Skeletal muscle satellite cell (primary cell): ENCODE measurements around the gene UST.
A peak's percentile ranks its signal among the peaks of the same experiment; 100 is the strongest.

Experiments
- H3K27me3 ChIP-seq: 2 replicates; pipeline ENCODE4 v1.7.0; 2013; ENCODE audit warnings: low read length; ENCODE audit not compliant: control insufficient read depth, insufficient read depth
- H3K36me3 ChIP-seq: 2 replicates; pipeline ENCODE4 v1.7.0; 2013; ENCODE audit warnings: mild to moderate bottlenecking, control low read depth, low read length; ENCODE audit not compliant: insufficient read depth
- H3K4me1 ChIP-seq: 2 replicates; pipeline ENCODE4 v1.7.0; 2013; ENCODE audit warnings: low read length; ENCODE audit not compliant: control insufficient read depth, insufficient read depth
- H3K4me2 ChIP-seq: 2 replicates; pipeline ENCODE4 v1.7.0; 2013; ENCODE audit warnings: mild to moderate bottlenecking, low read length
- H3K4me3 ChIP-seq: 2 replicates; pipeline ENCODE4 v1.7.0; 2013; ENCODE audit warnings: low read length
- H3K9ac ChIP-seq: 2 replicates; pipeline ENCODE4 v1.7.0; 2013; ENCODE audit warnings: mild to moderate bottlenecking, low read depth, low read length, moderate library complexity
- H3K9me3 ChIP-seq: replicated peaks from 2 replicates; pipeline ENCODE4 v1.7.0; 2013; ENCODE audit warnings: mild to moderate bottlenecking, control low read depth, low read length

Gene UST

DNA sequence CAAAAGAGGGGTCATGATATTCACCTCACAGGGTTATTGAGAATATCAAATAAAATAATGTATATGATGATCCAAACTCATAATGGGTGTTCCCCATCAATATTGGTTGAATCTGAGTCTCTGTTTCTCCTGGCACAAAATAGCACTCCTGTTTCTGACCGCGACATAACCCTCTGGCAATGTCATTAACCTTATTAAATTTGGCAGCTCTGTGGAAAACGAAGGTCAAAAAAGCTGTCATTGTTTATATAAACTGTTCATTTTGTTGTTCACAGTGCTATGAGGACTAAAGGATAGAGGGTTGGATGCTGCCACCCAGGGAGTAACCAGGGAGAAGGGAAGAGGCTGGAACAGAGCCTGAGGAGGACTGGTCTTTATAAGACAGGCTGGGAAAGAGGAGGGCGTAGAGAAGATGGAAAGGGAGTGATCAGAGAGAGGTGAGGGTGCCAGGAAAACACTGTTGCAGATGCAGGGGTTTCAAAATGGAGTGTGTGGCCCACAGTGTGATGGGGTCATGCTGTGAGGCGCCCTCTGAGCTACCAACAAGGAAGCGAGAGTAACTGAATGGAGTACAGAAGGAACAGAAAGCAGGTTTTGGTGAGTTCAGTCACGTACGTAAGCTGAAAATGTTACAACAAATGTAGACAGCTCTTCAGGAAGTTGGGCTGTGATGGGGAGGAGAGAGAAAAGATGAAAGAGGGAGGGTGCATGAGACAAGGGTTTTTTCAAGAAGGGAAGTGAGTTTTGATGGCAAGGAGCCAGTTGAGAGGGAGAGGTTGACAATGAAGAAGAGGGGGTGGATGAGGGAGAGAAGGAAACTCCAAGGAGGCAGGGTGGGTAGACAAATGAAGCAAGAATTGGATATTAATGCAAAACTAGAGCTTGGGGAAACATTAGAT lies 319.1 kb downstream of the UST start:
- Histone ChIP-seq H3K4me3 (no peak overlapping the region), H3K36me3 (no peaks in the 10 kb centered on the region), H3K27me3 (no peaks in the 10 kb centered on the region), H3K9ac (no peak overlapping the region), H3K4me1 (peaks cover 5% of the 10 kb centered on the region), H3K9me3 (no peaks in the 10 kb centered on the region), H3K4me2 (no peak overlapping the region)

DNA sequence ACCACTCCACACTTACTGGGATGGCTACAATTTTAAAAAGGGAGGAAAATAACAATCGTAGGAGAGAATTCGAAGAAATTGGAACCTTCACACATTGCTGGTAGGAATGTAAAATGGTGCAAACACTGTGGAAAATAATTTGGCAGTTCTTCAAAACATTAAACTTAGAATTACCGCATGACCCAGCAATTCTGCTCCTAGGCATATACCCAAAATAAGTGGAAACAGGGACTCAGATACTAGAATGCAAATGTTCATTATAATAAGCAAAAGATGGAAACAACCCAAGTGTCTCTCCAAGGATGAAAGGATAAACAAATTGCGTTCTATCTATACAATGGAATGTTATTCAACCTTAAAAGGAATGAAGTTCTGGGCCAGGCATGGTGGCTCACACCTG lies 325.2 kb downstream of the UST start:
- H3K27me3 ChIP-seq, result no peaks in the 10 kb centered on the region
- no peaks in the 10 kb centered on the region for H3K9me3 ChIP-seq
- peaks cover 16% of the 10 kb centered on the region for H3K4me1 ChIP-seq
- no peak overlapping the region for H3K4me3 ChIP-seq
- no peaks in the 10 kb centered on the region for H3K36me3 ChIP-seq
- H3K4me2 ChIP-seq, result no peak overlapping the region
- no peak overlapping the region for H3K9ac ChIP-seq

DNA sequence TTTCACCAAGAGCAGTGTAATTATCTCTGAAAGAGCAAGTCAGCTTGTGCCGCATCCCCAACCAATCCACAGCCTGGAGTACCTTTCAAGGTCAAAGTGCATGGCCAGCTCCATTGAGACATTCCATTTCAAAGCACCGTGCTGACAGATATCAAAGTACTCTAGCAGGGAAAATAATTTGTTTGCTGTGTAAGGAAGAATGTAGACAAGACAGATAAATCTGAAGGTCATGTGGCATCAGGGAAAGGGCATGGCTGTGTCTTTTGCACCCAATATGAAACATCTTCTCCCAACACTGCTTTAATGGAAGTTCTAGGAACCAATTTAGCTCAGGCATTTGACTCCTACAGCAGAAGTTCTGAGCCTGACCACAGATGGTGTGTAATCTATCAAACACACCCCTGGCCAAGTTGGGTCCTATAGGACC lies 328.0 kb downstream of the UST start:
- peaks cover 33% of the 10 kb centered on the region for H3K4me1 ChIP-seq
- no peaks in the 10 kb centered on the region for H3K27me3 ChIP-seq
- no peaks in the 10 kb centered on the region for H3K36me3 ChIP-seq
- no peak overlapping the region for H3K4me3 ChIP-seq
- H3K9ac ChIP-seq, result no peak overlapping the region
- H3K9me3 ChIP-seq, result no peaks in the 10 kb centered on the region
- H3K4me2 ChIP-seq, result no peak overlapping the region

DNA sequence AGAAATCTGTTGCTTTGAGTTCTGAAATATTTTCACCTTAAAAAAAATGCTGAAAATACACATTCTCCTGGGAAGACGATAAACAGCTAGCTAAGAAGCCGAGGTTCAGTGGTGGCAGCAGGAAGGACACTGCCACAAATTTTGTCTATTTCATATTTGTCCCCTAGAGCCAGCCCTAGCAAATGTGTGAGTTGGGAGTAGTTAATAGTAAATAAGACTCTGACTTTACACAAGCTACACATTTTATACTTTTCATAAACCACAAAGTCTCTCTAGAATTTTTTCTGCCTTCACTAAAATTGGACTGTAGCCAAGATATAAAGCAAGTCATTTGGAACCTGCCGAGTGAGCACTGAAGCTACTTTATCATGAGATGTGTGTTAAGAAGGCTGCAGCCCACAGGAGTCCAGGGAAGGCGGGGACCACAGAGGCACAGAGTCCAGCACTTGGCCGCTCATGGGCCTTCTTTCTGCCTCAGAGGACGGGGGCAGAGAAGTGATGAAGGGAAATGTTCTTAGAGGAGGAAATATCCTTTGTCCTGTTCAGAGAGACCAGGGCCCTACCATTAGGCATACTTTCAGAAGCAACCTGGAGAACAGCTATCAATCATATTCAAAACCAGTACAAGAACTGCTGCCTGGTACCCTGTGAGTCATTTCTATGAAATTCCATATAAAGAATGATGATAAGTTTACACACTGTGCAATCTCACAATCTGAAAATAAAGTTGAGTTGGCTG lies 329.0 kb downstream of the UST start:
- Histone ChIP-seq H3K4me3 (no peak overlapping the region), H3K4me2 (peak overlapping the region; percentile 44), H3K9me3 (no peaks in the 10 kb centered on the region), H3K4me1 (peaks cover 43% of the 10 kb centered on the region), H3K9ac (no peak overlapping the region), H3K27me3 (no peaks in the 10 kb centered on the region), H3K36me3 (no peaks in the 10 kb centered on the region)

DNA sequence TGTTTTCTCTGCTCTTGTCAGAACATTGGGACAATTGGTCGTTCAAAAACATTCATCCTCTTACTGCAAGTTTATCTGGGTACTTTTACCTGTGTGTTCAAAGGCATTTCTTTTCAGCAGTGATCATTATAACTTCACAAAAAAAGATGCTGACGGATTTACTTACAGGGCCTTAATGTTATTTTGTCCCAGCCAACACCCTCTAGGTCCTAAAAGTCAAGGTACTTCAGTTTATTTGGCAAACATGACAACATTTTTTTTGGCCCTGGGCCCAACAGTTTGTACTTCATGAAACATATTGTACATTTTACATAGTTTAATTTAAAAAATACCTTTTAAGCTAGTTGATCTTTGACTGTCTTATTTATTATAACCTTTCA lies 329.5 kb downstream of the UST start:
- Histone ChIP-seq H3K27me3 (no peaks in the 10 kb centered on the region), H3K4me1 (peaks cover 48% of the 10 kb centered on the region), H3K4me2 (peak overlapping the region; percentile 44), H3K9ac (no peak overlapping the region), H3K9me3 (no peaks in the 10 kb centered on the region), H3K36me3 (no peaks in the 10 kb centered on the region), H3K4me3 (no peak overlapping the region)

DNA sequence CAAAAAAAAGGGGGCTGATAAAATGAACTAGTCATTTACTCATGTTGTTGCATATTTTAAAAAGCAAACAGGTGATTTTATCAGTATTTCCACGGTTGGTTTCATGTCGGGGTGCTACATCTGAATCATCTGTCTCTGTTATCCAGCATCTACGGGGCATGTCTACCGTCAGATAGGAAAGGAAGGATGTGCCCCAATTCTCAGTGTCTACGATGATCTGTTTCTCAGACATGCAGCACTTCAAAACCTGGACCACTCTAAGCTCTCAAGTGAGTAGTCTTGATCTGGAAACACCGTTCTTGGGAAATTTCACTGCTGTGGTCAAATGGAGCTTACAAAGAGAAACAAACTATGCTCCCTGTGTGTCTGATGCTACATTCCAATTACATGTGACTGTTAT lies 330.4 kb downstream of the UST start:
- Histone ChIP-seq H3K36me3 (no peaks in the 10 kb centered on the region), H3K27me3 (no peaks in the 10 kb centered on the region), H3K4me2 (no peak overlapping the region), H3K4me3 (no peak overlapping the region), H3K9ac (no peak overlapping the region), H3K4me1 (peaks cover 52% of the 10 kb centered on the region), H3K9me3 (no peaks in the 10 kb centered on the region)

DNA sequence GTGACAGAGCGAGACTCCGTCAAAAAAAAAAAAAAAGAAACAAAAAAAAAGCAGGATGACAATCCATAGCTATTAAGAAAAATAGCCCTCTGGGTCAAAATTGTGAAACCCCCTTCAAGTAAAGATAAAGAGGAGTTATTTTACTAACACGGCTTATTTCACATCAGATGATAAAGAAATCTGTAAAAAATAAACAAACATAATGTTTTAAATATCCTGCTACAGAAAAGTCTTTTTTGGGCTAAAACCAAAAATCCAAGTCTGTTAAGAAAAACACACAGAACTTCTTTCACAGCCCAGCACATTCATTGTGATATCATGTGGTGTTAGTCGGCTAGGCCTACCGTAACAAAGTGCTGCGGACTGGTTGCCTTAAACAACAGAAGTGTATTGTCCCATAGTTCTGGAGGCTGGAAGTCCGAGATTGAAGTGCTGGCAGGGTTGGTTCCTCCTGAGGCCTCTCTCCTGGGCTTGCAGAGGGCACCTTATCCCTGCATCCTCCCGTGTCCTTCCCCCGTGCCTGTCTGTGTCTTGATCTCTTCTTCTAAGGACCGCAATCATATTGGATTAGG lies 331.5 kb downstream of the UST start:
- Histone ChIP-seq H3K4me3 (no peak overlapping the region), H3K27me3 (no peaks in the 10 kb centered on the region), H3K9ac (no peak overlapping the region), H3K4me2 (no peak overlapping the region), H3K9me3 (no peaks in the 10 kb centered on the region), H3K4me1 (peaks cover 52% of the 10 kb centered on the region), H3K36me3 (no peaks in the 10 kb centered on the region)

DNA sequence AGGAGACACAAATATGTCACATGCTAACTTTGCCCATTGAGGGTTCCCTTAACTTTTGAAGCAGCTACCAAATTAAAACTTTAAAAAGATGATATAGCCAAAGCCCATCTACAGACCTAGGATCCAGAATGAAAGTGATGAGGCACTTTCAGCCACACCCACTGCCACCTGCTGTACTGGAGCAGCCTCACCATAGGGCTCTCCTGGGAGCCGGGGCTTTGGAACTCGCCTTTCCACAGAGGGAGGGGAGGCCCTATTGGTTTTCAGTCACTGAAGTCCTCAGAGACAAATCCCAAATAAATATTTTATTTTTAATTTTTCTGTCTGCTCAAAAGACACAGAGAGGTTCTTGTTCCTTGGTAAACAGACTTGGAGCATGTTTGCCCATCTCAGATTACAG lies 332.6 kb downstream of the UST start:
- no peak overlapping the region for H3K4me3 ChIP-seq
- no peaks in the 10 kb centered on the region for H3K27me3 ChIP-seq
- peak overlapping the region; percentile 65 for H3K4me2 ChIP-seq
- H3K9ac ChIP-seq, result peak overlapping the region; percentile 16
- no peaks in the 10 kb centered on the region for H3K36me3 ChIP-seq
- H3K4me1 ChIP-seq, result peaks cover 52% of the 10 kb centered on the region
- H3K9me3 ChIP-seq, result no peaks in the 10 kb centered on the region

DNA sequence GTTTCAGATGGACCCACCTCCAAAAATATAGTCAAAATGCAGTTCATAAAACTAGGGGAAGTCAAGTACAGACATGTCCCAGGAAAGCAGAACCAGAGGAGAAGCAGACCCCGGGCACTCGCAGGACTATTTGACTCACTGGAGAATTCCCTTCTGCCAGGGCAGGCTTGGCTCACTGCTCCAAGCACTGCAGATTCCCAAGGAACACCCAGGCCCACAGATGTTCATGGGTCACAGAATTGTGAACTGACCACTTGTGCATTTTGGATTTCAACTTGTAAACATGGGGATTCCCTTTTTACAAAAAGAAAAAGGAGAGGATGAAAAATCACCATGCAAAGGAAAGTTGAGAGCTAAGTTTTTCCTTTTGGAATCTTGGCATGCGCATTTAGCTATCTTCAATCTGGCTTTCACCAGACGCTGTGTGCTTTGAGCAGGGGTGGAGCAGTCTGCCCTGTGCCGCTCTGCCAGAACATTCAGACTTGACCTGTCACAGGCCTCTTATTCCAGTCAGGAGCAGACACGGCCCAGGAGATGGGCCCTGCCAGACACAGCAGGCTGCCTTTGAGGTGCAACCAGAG lies 333.2 kb downstream of the UST start:
- Histone ChIP-seq H3K4me3 (no peak overlapping the region), H3K27me3 (no peaks in the 10 kb centered on the region), H3K9ac (peak overlapping the region; percentile 16), H3K4me2 (peak overlapping the region; percentile 65), H3K36me3 (no peaks in the 10 kb centered on the region), H3K9me3 (no peaks in the 10 kb centered on the region), H3K4me1 (peaks cover 52% of the 10 kb centered on the region)

DNA sequence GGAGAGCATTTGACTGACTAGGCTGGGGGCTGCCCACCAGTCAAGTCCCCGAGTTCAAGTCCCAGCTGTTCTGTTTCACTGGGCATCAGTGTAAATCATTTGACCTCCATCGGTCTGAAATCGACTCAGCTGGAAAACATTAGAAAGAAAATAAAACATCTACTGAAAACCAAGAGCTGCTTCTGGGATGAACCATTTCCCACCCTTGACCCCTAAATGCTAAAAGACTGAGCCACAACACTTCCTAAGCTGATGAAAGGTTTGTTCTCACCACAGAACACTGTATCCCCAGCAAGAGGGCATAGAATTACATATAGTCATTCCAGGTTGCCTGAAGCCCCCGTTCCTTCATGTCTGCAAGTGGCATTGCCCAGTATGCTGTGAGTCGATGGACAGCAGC lies 333.7 kb downstream of the UST start:
- Histone ChIP-seq H3K27me3 (no peaks in the 10 kb centered on the region), H3K4me2 (peak overlapping the region; percentile 65), H3K9me3 (no peaks in the 10 kb centered on the region), H3K4me3 (no peak overlapping the region), H3K9ac (peak overlapping the region; percentile 16), H3K4me1 (peaks cover 50% of the 10 kb centered on the region), H3K36me3 (no peaks in the 10 kb centered on the region)

DNA sequence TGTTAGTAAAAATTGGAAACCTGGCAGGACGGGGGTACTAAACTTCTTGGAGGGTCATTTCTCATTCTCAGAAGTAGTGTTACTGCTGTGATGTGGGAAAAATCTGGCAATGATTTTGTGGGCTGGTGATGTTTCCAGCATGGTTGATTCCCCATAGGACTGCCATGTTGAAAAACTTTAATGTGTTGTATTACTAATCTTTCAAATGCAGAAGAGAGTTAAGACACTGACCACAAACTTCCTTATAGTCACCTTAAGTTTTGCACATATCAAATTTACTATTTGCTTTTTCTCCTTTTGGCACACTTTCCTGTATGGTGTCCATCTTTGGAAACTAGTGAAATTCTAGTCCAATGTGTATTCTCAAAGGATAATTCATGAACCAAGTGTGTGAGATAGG lies 334.5 kb downstream of the UST start:
- Histone ChIP-seq H3K27me3 (no peaks in the 10 kb centered on the region), H3K36me3 (no peaks in the 10 kb centered on the region), H3K9ac (peak overlapping the region; percentile 16), H3K4me2 (peak overlapping the region; percentile 65), H3K4me3 (no peak overlapping the region), H3K4me1 (peaks cover 43% of the 10 kb centered on the region), H3K9me3 (no peaks in the 10 kb centered on the region)
